ENCODE results near the gene RASSF5. TPM values are rescaled to one million over a fixed set of nuclear protein-coding genes. Genes with fewer than 3 reads are reported as not detected.
A peak's percentile ranks its signal among the peaks of the same experiment; 100 is the strongest.

The RASSF5 gene
- total RNA-seq, 1 donor from 2014 or later, result 116 TPM

DNA sequence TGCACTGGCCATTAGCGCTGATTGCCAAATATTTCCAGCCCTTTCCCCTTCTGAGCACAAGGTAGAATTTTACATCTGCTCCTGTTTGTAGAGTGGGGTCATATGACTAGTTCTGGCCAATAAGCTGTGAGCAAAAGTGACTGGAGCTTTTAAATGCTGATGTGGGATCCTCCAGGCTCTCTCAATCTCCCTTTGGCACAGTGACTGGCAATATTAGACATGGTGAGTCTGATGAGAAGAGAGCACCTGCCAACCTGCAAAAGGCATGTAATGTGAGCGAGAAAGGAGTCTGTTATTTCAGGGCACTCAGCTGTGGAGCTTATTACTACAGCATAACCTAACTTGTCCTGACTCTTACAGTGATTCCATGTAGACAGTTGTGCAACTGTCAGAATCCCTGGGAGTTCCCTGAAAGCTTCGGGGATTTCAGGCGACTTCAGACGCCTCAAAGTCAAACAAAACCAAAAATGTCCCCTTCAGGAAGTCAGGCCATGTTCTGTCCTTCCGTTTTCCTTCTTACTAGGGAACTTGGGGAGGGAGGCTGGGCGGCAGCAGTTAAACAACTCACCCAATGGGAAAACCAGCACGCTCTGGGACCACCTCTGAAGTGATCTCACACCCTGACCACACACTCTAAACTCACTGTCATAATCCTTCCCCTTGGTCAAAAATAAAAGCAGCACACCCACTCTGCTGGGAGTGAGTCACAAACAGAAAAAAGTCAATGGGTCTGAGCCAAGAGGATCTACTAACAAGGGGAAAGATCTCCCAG lies 3.6 kb upstream of the RASSF5 start:
- no peaks in the 10 kb centered on the region for H3K9me3 Mint-ChIP-seq
- no peak for ATAC-seq (ENCODE audit: low read depth)
- TF ChIP-seq, protein P1, sequence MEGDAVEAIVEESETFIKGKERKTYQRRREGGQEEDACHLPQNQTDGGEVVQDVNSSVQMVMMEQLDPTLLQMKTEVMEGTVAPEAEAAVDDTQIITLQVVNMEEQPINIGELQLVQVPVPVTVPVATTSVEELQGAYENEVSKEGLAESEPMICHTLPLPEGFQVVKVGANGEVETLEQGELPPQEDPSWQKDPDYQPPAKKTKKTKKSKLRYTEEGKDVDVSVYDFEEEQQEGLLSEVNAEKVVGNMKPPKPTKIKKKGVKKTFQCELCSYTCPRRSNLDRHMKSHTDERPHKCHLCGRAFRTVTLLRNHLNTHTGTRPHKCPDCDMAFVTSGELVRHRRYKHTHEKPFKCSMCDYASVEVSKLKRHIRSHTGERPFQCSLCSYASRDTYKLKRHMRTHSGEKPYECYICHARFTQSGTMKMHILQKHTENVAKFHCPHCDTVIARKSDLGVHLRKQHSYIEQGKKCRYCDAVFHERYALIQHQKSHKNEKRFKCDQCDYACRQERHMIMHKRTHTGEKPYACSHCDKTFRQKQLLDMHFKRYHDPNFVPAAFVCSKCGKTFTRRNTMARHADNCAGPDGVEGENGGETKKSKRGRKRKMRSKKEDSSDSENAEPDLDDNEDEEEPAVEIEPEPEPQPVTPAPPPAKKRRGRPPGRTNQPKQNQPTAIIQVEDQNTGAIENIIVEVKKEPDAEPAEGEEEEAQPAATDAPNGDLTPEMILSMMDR (IDR thresholded peaks at IDR 0.05), result no peak
- ChIA-PET CTCF (no interaction called here), POLR2A (no interaction called here)
- peaks cover 5% of the 10 kb centered on the region for H3K27me3 Mint-ChIP-seq
- H3K4me3 Mint-ChIP-seq, result no peak overlapping the region
- intact Hi-C loops (cut with micrococcal nuclease), result no loop called here
- peaks cover 10% of the 10 kb centered on the region for H3K36me3 Mint-ChIP-seq (ENCODE audit: low read depth)
- DNase-seq, result no peak
- no peak overlapping the region for H3K27ac Mint-ChIP-seq
- H3K4me1 Mint-ChIP-seq, result peaks cover 30% of the 10 kb centered on the region

- intact Hi-C loops (cut with micrococcal nuclease), result no loop called here
- peaks cover 33% of the 10 kb centered on the region for H3K4me1 Mint-ChIP-seq
- no peak for ATAC-seq (ENCODE audit: low read depth)
Observed at GRCh38 chr1:206504363-206504713, 3.0 kb upstream of the RASSF5 start.

GRCh38 chr1:206505702-206506355 lies 1.5 kb upstream of the RASSF5 start:
- peaks cover 33% of the 10 kb centered on the region for H3K4me1 Mint-ChIP-seq
- peak overlapping the region; percentile 82 for H3K4me3 Mint-ChIP-seq
- no peak for DNase-seq
- ChIA-PET CTCF (interaction anchor here (1.0 to 2.6 kb wide), 7 partner anchors 10 to 159 kb away, joined by 3 to 15 read pairs (median 4); no protein-coding TSS in a partner anchor), POLR2A (interaction anchor here (0.6 to 2.4 kb wide), 4 partner anchors 16 to 112 kb away, joined by 3 to 9 read pairs (median 4); no protein-coding TSS in a partner anchor)
- no peak overlapping the region for H3K27ac Mint-ChIP-seq
- no peak for ATAC-seq (ENCODE audit: low read depth)
- intact Hi-C loops (cut with micrococcal nuclease), result loop anchor here (5.0 kb wide), 1 partner anchor 36 kb away; no protein-coding TSS in a partner anchor
- TF ChIP-seq, protein P1 (IDR thresholded peaks at IDR 0.05), result no peak
- peaks cover 2% of the 10 kb centered on the region for H3K36me3 Mint-ChIP-seq (ENCODE audit: low read depth)
- no peaks in the 10 kb centered on the region for H3K9me3 Mint-ChIP-seq
- peaks cover 17% of the 10 kb centered on the region for H3K27me3 Mint-ChIP-seq

More at GRCh38 chr1:206504363-206504713, 3.0 kb upstream of the RASSF5 start:
- H3K27ac Mint-ChIP-seq, result no peak overlapping the region
- H3K4me3 Mint-ChIP-seq, result no peak overlapping the region
- H3K27me3 Mint-ChIP-seq, result peaks cover 10% of the 10 kb centered on the region
- DNase-seq, result no peak
- ChIA-PET CTCF (no interaction called here), POLR2A (no interaction called here)
- H3K9me3 Mint-ChIP-seq, result no peaks in the 10 kb centered on the region
- TF ChIP-seq, protein P1 (IDR thresholded peaks at IDR 0.05), result no peak
- peaks cover 6% of the 10 kb centered on the region for H3K36me3 Mint-ChIP-seq (ENCODE audit: low read depth)

DNA sequence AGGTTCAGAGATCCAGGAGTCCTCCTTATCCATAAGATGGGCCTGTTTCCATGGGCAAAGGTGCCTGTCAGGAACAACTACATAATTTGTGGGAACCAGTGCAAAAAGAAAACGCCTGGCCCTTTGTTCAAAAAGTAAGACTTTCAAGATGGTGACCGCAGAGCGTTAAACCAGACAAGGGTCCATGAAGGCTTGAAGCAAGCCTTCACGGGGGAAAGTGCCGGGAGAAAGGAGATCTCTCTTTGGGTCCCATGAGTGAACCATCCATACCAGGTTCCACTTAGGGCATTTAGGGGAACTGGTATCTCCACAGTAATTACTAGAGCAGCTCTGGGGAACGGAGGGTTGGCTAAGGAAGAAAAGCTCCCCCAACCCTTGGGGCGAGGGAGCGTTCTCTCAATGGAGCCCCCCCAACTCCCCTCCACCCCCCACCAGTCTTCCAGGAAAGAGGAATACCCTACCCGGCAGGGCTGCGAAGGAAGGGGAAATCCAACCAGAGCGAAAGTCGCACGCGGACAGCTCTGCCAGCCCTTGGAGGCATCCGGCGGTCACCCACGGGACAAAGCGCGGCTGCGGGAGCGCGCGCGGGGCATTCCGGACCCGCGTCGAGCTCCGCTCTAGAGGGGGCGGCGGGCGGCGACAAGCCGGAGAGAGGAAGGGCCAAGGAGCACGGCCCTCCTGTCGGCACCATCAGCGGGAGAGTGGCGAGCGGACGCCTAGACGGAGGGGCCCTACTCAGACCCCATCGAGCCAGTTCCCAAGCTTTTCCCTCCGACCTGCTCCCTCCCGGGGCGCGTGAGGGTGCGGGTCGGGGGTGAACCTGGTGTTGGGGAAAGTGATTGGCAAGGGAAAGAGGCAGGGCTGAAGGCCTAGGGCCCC lies 687 bp upstream of the RASSF5 start:
- TF ChIP-seq, protein P1 (IDR thresholded peaks at IDR 0.05), result no peak
- peaks cover 2% of the 10 kb centered on the region for H3K36me3 Mint-ChIP-seq (ENCODE audit: low read depth)
- no peaks in the 10 kb centered on the region for H3K9me3 Mint-ChIP-seq
- POLR2A ChIA-PET, result interaction anchor here (0.6 to 2.4 kb wide), 15 partner anchors 10 to 697 kb away, joined by 3 to 10 read pairs (median 6); no protein-coding TSS in a partner anchor
- ATAC-seq (ENCODE audit: low read depth), result peak; percentile 51
- H3K27me3 Mint-ChIP-seq, result peaks cover 17% of the 10 kb centered on the region
- CTCF ChIA-PET, result interaction anchor here (1.0 to 2.6 kb wide), 9 partner anchors 10 to 497 kb away, joined by 3 to 15 read pairs (median 5); no protein-coding TSS in a partner anchor
- H3K4me1 Mint-ChIP-seq, result peaks cover 33% of the 10 kb centered on the region
- no peak for DNase-seq
- intact Hi-C loops (cut with micrococcal nuclease), result loop anchor here (1.0 to 5.0 kb wide), 4 partner anchors 10 to 36 kb away; no protein-coding TSS in a partner anchor
- H3K27ac Mint-ChIP-seq, result peak overlapping the region; percentile 24
- H3K4me3 Mint-ChIP-seq, result peak overlapping the region; percentile 82

Measured in activated B cell treated with CpG ODN at 0.5 μM for 24 hours (primary cell).